Neural crest cell (in vitro differentiated cells): ENCODE measurements around the gene ARHGAP10. TPM values are rescaled to one million over a fixed set of nuclear protein-coding genes. Genes with fewer than 3 reads are reported as not detected.

Source experiments
- DNase-seq: peaks from one replicate; pipeline ENCODE4 v3.0.0; 2021; ENCODE audit warnings: low read depth, mixed read lengths, low spot score
- H3K27ac Mint-ChIP-seq: one replicate; pipeline ENCODE4 v1.8.0; 2021; ENCODE audit warnings: mild to moderate bottlenecking, mixed read lengths; ENCODE audit not compliant: unreplicated experiment
- H3K27me3 Mint-ChIP-seq: 2 replicates; pipeline ENCODE4 v1.8.0; 2021; ENCODE audit warnings: low read depth, mild to moderate bottlenecking, mixed read lengths
- H3K36me3 Mint-ChIP-seq: 2 replicates; pipeline ENCODE4 v1.8.0; 2021; ENCODE audit warnings: low read depth, mild to moderate bottlenecking, mixed read lengths
- H3K4me1 Mint-ChIP-seq: 2 replicates; pipeline ENCODE4 v1.8.0; 2021; ENCODE audit warnings: mixed read lengths
- H3K4me3 Mint-ChIP-seq: one replicate; pipeline ENCODE4 v1.8.0; 2021; ENCODE audit warnings: mild to moderate bottlenecking, mixed read lengths
- H3K9me3 Mint-ChIP-seq: 2 replicates; pipeline ENCODE4 v1.8.0; 2021; ENCODE audit warnings: mixed read lengths
- CTCF ChIP-seq: fragments of 200-600 bp; sonication (generic); conservative IDR thresholded peaks from 2 replicates; pipeline ENCODE4 v1.5.0; 2021; ENCODE audit warnings: antibody characterized with exemption, mild to moderate bottlenecking
- total RNA-seq: library from RNA; stranded (reverse); gene quantifications from 2 replicates; pipeline ENCODE4 v1.2.1, GENCODE V29; 2021

Gene ARHGAP10
- total RNA-seq, 1 donor from 2014 or later: 4.0 TPM

DNA sequence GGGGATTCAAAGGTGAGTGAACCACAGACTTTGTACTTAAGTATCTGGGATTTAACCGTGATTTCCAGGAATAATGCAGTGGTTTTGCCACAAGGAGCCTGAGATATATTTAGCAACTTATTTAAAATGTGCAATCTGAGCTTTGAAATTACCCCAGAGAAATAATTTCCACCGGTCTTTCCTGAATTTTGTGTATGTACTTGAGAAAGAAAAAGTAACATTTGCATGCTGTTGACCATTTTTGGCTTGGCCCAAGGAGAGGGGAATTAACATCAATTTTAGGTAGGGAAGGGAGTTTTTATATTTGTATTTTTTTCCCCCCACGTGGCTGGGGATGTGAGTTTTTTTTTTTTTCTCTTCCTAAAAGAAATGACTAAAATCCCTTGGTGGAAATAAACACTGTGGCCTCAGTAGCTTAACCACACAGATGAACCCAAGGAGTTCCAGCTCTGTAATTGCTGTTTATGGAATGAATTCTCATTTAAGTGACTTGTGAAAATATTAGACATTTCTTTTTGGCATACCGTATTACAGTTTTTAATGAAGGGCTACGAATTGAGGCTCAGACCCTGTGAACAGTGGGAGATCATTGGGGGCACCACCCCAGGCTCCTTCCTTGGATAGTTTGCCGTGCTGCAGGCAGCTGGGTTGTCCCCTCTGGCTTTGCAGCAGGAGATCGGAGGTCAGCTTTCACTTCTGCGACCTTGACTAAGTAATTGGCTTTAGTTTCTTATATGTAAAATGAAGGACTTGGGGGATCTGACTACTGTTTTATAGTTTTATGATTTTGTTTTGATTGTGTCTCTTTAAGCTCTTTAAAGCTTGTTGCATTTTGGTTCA, 116.1 kb downstream of the ARHGAP10 start:
- peaks cover 3% of the 10 kb centered on the region for H3K27me3 Mint-ChIP-seq
- H3K9me3 Mint-ChIP-seq: no peaks in the 10 kb centered on the region

DNA sequence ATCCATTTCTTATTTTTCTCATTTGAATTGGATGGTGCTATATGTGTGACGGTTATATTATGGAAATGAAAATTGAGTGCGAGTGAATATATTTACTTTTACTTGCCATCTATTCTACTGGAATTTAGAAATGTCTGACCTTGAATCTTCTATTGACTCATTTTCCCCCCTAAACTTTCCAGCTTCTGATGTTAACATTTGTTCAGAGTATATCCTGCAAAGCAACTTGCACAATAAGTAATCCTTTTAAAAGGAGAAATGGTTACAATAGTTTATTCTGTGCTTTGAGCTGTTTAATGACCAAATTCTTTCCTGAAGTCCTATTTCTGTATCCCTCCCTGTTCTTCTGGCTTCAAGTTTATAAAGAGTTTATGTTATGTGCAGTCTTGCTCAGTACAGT, 116.7 kb downstream of the ARHGAP10 start:
- no peak for TF ChIP-seq CTCF
- peaks cover 3% of the 10 kb centered on the region for H3K4me1 Mint-ChIP-seq
- no peak for DNase-seq
- H3K36me3 Mint-ChIP-seq: no peaks in the 10 kb centered on the region
- no peak overlapping the region for H3K4me3 Mint-ChIP-seq
- H3K9me3 Mint-ChIP-seq: no peaks in the 10 kb centered on the region
- H3K27ac Mint-ChIP-seq: no peak overlapping the region
- peaks cover 3% of the 10 kb centered on the region for H3K27me3 Mint-ChIP-seq

More for the DNA sequence above, 116.1 kb downstream of the ARHGAP10 start:
- no peak for TF ChIP-seq CTCF
- no peaks in the 10 kb centered on the region for H3K36me3 Mint-ChIP-seq
- H3K27ac Mint-ChIP-seq: no peak overlapping the region
- no peak for DNase-seq
- H3K4me3 Mint-ChIP-seq: no peak overlapping the region
- H3K4me1 Mint-ChIP-seq: peaks cover 3% of the 10 kb centered on the region

GRCh38 chr4:147851135-147851534, 119.2 kb downstream of the ARHGAP10 start:
- Mint-ChIP-seq H3K4me3 (no peak overlapping the region), H3K27ac (no peak overlapping the region), H3K27me3 (peaks cover 3% of the 10 kb centered on the region), H3K4me1 (peaks cover 9% of the 10 kb centered on the region), H3K36me3 (no peaks in the 10 kb centered on the region), H3K9me3 (no peaks in the 10 kb centered on the region)
- no peak for TF ChIP-seq CTCF
- no peak for DNase-seq

GRCh38 chr4:147853706-147854105, 121.8 kb downstream of the ARHGAP10 start:
- Mint-ChIP-seq H3K9me3 (no peaks in the 10 kb centered on the region), H3K27ac (no peak overlapping the region), H3K4me3 (no peak overlapping the region), H3K4me1 (peaks cover 6% of the 10 kb centered on the region), H3K27me3 (no peaks in the 10 kb centered on the region), H3K36me3 (no peaks in the 10 kb centered on the region)
- DNase-seq: no peak
- TF ChIP-seq CTCF: no peak

- no peak overlapping the region for H3K27ac Mint-ChIP-seq
Measured at GRCh38 chr4:147854154-147854553, 122.3 kb downstream of the ARHGAP10 start.

More at GRCh38 chr4:147854154-147854553, 122.3 kb downstream of the ARHGAP10 start:
- no peak for DNase-seq
- no peaks in the 10 kb centered on the region for H3K36me3 Mint-ChIP-seq
- H3K9me3 Mint-ChIP-seq: no peaks in the 10 kb centered on the region
- no peak for TF ChIP-seq CTCF
- no peak overlapping the region for H3K4me3 Mint-ChIP-seq
- peaks cover 6% of the 10 kb centered on the region for H3K4me1 Mint-ChIP-seq
- H3K27me3 Mint-ChIP-seq: no peaks in the 10 kb centered on the region
